ENCODE results near the gene OR2M4. TPM values are rescaled to one million over a fixed set of nuclear protein-coding genes. Genes with fewer than 3 reads are reported as not detected.

The OR2M4 gene
- total and polyA plus RNA-seq, 10 of the 15 experiments (the other 5 are each of a cell fraction or from before 2014, with no cell fraction given) = not detected

GRCh38 chr1:248225537-248225936 lies 5.7 kb upstream of the OR2M4 start (continued):
- TF ChIP-seq ZNF687 (IDR thresholded peaks at IDR 0.05) (no peak), TARDBP (IDR thresholded peaks at IDR 0.05; ENCODE audit: borderline replicate concordance) (no peak), ZBTB11 (CRISPR knock-in tag; IDR thresholded peaks at IDR 0.05) (no peak), RAD21 (IDR thresholded peaks at IDR 0.05; ENCODE audit: insufficient read depth, low read depth, low read length) (no peak), E4F1 (IDR thresholded peaks at IDR 0.05; ENCODE audit: borderline replicate concordance, partially characterized antibody) (no peak), SP1 (IDR thresholded peaks at IDR 0.05; ENCODE audit: low read depth, low read length) (no peak), HDAC6 (IDR thresholded peaks at IDR 0.05; ENCODE audit: unreplicated experiment) (no peak), ZBTB33 (IDR thresholded peaks at IDR 0.05) (no peak), HDAC2 (IDR thresholded peaks at IDR 0.05) (no peak), PML (IDR thresholded peaks at IDR 0.05; ENCODE audit: low read length) (no peak), BCL3 (IDR thresholded peaks at IDR 0.05; ENCODE audit: borderline replicate concordance, insufficient read depth, low read depth, low read length, poor library complexity, severe bottlenecking) (no peak)
